ENCODE data around the gene HES3. TPM values are rescaled to one million over a fixed set of nuclear protein-coding genes. Genes with fewer than 3 reads are reported as not detected.

The HES3 gene
- total RNA-seq, 1 donor from 2014 or later: not detected

Other genes with a start within 250 kb of the HES3 start
- gene KCNAB2, start 198.3 kb upstream of the HES3 start, total RNA-seq: 4.5 TPM
- gene CHD5, start 63.9 kb upstream of the HES3 start, total RNA-seq: 31.4 TPM
- 393 TPM for gene RPL22, start 44.6 kb upstream of the HES3 start, total RNA-seq
- 4.5 TPM for gene RNF207, start 38.1 kb upstream of the HES3 start, total RNA-seq
- gene ICMT, start 8.2 kb upstream of the HES3 start, total RNA-seq: 21.6 TPM
- 22.0 TPM for gene GPR153, start 16.9 kb downstream of the HES3 start, total RNA-seq
- 40.8 TPM for gene ACOT7, start 149.6 kb downstream of the HES3 start, total RNA-seq
- not detected for gene HES2, start 175.7 kb downstream of the HES3 start, total RNA-seq
- not detected for gene ESPN, start 180.6 kb downstream of the HES3 start, total RNA-seq
- gene TNFRSF25, start 222.0 kb downstream of the HES3 start, total RNA-seq: 9.0 TPM
- gene PLEKHG5, start 247.5 kb downstream of the HES3 start, total RNA-seq: 24.9 TPM